Gastrocnemius medialis (tissue), 4 donors: ENCODE data around the gene GPRC5A. TPM values are rescaled to one million over a fixed set of nuclear protein-coding genes. Genes with fewer than 3 reads are reported as not detected.
A peak's percentile ranks its signal among the peaks of the same experiment; 100 is the strongest.

Experiments
- ATAC-seq, 2 donors: fragments of 150-250 bp; one replicate each; pipeline ENCODE4 v1.9.1; 2016
- DNase-seq, 2 donors: peaks; one replicate each; pipeline ENCODE4 v3.0.0-alpha.2; 2019
- H3K27ac ChIP-seq, 4 donors: fragments of 200-600 bp; sonication (generic); 1 replicate in 1 of 4; 2 replicates in 3 of 4; pipeline ENCODE4 v1.5.1; 2016 to 2018; ENCODE audit warnings: mild to moderate bottlenecking in 2 of 4, moderate library complexity in 1 of 4
- H3K27me3 ChIP-seq, 3 donors: fragments of 200-600 bp; sonication (generic) in 2 of 3; 1 replicate in 1 of 3; 2 replicates in 2 of 3; pipeline versions ENCODE4 v1.5.1 to v1.6.0; 2016 to 2019; ENCODE audit warnings: mild to moderate bottlenecking in 1 of 3, moderate library complexity in 1 of 3
- H3K36me3 ChIP-seq, 2 donors: fragments of 200-600 bp; sonication (generic) in 1 of 2; one replicate each; pipeline ENCODE4 v1.5.1; 2017 to 2018
- H3K4me1 ChIP-seq, 2 donors: fragments of 200-600 bp; sonication (generic) in 1 of 2; one replicate each; pipeline ENCODE4 v1.5.1; 2016 to 2017; ENCODE audit warnings: mild to moderate bottlenecking in 2 of 2
- H3K4me3 ChIP-seq, 4 donors: fragments of 200-600 bp; sonication (generic) in 3 of 4; 1 replicate in 1 of 4; 2 replicates in 3 of 4; pipeline ENCODE4 v1.5.1; 2016 to 2019; ENCODE audit warnings: mild to moderate bottlenecking in 2 of 4
- H3K9me3 ChIP-seq, 3 donors: fragments of 200-600 bp; sonication (generic) in 2 of 3; 1 replicate in 1 of 3; 2 replicates in 2 of 3; pipeline ENCODE4 v1.5.1; 2016 to 2019
- POLR2A ChIP-seq, 2 donors: fragments of 450-650 bp; IDR thresholded peaks; one replicate each; pipeline ENCODE4 v1.6.1; 2017; ENCODE audit warnings: antibody characterized with exemption in 2 of 2, mild to moderate bottlenecking in 2 of 2, moderate library complexity in 2 of 2
- in situ Hi-C, 4 donors: fragments of 200-750 bp; cut with MboI; loops; one replicate each; pipeline versions ENCODE4 v1.15.0 to v1.8.0; 2017; ENCODE audit warnings: low sequenced_read_pairs in 4 of 4
- intact Hi-C: fragments of 100-400 bp; cut with DNase I; formaldehyde crosslinking; loops from one replicate; pipeline ENCODE4 v1.15.1; 2023; ENCODE audit warnings: low total_unique reads
- total RNA-seq, 4 donors: library from RNA; depleted of rRNA; stranded (reverse); fragments of >200 nt; gene quantifications; one replicate each; pipeline versions ENCODE4 v1.1.0 to v1.2.3, GENCODE V29; 2016
- TF ChIP-seq, protein P1 (sequence below), 5 experiments: fragments of 450-650 bp in 3 of 5; fragments of 200-600 bp in 2 of 5; sonication (generic) in 2 of 5; IDR thresholded peaks in 4 of 5; conservative IDR thresholded peaks in 1 of 5; 1 replicate in 4 of 5; 2 replicates in 1 of 5; pipeline ENCODE4 v1.5.1; 2016 to 2019; ENCODE audit warnings: antibody characterized with exemption in 5 of 5, mild to moderate bottlenecking in 3 of 5, moderate library complexity in 3 of 5

Gene GPRC5A
- total RNA-seq, 4 donors from 2014 or later = 0.23 to 5.8 (median 0.52) TPM

DNA sequence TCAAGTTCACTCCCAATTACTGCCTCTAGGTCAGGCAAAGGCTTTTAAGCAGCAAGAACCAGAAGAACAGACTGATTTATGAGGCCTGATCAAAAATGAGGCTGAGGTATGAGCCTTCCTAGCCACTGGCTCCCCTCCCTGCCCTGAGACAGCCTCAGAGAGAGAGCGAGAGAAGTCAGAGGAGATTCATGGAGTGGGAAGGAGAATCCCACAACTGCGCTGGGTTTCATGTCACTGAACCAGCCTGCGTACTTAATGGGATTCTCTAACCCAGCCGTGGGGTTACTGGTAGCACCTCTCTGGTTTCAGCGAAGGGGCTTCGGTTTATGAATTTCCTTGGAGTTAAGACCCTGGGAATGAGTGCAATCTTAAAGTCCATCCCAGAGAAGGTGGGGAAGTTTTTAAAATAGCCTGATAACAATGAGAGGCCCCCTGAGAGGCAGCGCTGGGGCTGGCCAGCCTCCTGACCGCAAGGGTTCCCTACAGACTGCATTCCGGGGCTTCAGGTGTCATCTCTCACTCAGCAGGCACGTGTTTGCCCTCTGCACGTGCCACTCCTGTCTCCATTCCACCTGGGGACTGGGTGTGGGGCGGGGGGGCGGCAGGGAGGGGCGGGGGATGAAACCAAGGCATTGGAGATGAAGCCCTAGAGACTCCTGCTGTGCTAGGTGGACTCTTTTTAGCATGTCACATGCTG, 6.1 kb upstream of the GPRC5A start:
- TF ChIP-seq, protein P1, sequence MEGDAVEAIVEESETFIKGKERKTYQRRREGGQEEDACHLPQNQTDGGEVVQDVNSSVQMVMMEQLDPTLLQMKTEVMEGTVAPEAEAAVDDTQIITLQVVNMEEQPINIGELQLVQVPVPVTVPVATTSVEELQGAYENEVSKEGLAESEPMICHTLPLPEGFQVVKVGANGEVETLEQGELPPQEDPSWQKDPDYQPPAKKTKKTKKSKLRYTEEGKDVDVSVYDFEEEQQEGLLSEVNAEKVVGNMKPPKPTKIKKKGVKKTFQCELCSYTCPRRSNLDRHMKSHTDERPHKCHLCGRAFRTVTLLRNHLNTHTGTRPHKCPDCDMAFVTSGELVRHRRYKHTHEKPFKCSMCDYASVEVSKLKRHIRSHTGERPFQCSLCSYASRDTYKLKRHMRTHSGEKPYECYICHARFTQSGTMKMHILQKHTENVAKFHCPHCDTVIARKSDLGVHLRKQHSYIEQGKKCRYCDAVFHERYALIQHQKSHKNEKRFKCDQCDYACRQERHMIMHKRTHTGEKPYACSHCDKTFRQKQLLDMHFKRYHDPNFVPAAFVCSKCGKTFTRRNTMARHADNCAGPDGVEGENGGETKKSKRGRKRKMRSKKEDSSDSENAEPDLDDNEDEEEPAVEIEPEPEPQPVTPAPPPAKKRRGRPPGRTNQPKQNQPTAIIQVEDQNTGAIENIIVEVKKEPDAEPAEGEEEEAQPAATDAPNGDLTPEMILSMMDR (IDR thresholded peaks at IDR 0.05 in 4 of 5, conservative IDR thresholded peaks at IDR 0.05 in 1 of 5) = no peak
- no peak for TF ChIP-seq POLR2A (IDR thresholded peaks at IDR 0.05)
- Histone ChIP-seq H3K36me3 (no peaks in the 10 kb centered on the region), H3K4me1 (peaks cover 0 to under 1% of the 10 kb centered on the region in 2 donors), H3K4me3 (no peak overlapping the region), H3K9me3 (no peaks in the 10 kb centered on the region), H3K27ac (no peak overlapping the region), H3K27me3 (peaks cover 0 to 11% (median 3%) of the 10 kb centered on the region in 3 donors)
- in situ Hi-C loops = no loop called here
- DNase-seq (no peak), ATAC-seq (no peak)
- intact Hi-C loops = no loop called here

GRCh38 chr12:12887471-12887870, 3.9 kb upstream of the GPRC5A start:
- intact Hi-C loops (no loop called here), in situ Hi-C loops (no loop called here)
- Histone ChIP-seq H3K27me3 (peaks cover 6 to 11% (median 9%) of the 10 kb centered on the region in 3 donors), H3K4me1 (peaks cover 0 to 14% of the 10 kb centered on the region in 2 donors), H3K36me3 (no peaks in the 10 kb centered on the region), H3K9me3 (no peaks in the 10 kb centered on the region), H3K27ac (no peak overlapping the region), H3K4me3 (no peak overlapping the region)
- DNase-seq (no peak), ATAC-seq (no peak)
- no peak for TF ChIP-seq POLR2A (IDR thresholded peaks at IDR 0.05)
- TF ChIP-seq, protein P1 (IDR thresholded peaks at IDR 0.05 in 4 of 5, conservative IDR thresholded peaks at IDR 0.05 in 1 of 5) = no peak

- in situ Hi-C loops = no loop called here
- no peak for DNase-seq
- no peak overlapping the region for H3K4me3 ChIP-seq
- no peaks in the 10 kb centered on the region for H3K9me3 ChIP-seq
- TF ChIP-seq, protein P1 (IDR thresholded peaks at IDR 0.05 in 4 of 5, conservative IDR thresholded peaks at IDR 0.05 in 1 of 5) = no peak
- no peak for TF ChIP-seq POLR2A (IDR thresholded peaks at IDR 0.05)
- peaks cover 11 to 15% (median 14%) of the 10 kb centered on the region in 3 donors for H3K27me3 ChIP-seq
- H3K36me3 ChIP-seq = no peaks in the 10 kb centered on the region
- intact Hi-C loops = no loop called here
- H3K27ac ChIP-seq = no peak overlapping the region
- peaks cover 0 to 14% of the 10 kb centered on the region in 2 donors for H3K4me1 ChIP-seq
- no peak for ATAC-seq
Measured at GRCh38 chr12:12889701-12890100, 1.7 kb upstream of the GPRC5A start.

DNA sequence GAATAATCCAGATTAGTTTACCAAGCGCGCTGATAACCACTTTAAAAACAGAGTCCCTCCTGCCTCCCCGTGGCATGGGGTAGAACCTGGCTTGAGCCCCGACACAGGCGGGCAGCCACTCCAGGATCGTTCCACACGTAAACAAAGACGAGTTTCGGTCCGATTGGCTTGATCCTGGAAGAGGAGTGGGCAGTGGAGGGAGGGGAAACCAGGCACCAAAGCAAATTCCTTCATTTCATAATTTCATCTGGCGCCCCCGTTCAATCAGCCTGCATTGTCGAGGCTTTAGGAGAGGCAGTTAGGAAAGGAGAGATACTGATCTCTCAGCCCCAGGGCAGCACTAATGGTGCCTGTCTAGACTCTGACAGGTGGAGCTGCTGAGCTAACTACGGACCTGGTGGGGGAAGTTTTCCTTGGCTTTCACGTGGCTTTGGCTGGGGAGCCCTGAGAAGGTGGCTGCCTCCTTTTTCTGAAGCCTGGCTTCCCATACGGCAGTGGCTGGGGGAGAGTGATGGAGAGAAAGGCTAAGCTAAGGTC, 751 bp upstream of the GPRC5A start:
- in situ Hi-C loops = no loop called here

More for the DNA sequence above, 751 bp upstream of the GPRC5A start:
- intact Hi-C loops = no loop called here
- no peak for TF ChIP-seq POLR2A (IDR thresholded peaks at IDR 0.05)
- TF ChIP-seq, protein P1 (IDR thresholded peaks at IDR 0.05 in 4 of 5, conservative IDR thresholded peaks at IDR 0.05 in 1 of 5) = no peak
- Histone ChIP-seq H3K9me3 (no peaks in the 10 kb centered on the region), H3K4me1 (peaks cover 0 to 14% of the 10 kb centered on the region in 2 donors), H3K4me3 (peak overlapping the region; percentile 53 to 59 (median 58)), H3K36me3 (no peaks in the 10 kb centered on the region), H3K27me3 (peaks cover 11 to 15% (median 14%) of the 10 kb centered on the region in 3 donors), H3K27ac (peak overlapping the region; percentile 30 to 42 (median 39))
- DNase-seq (peak in 1 of 2 donors; percentile 12), ATAC-seq (peak; percentile 68 to 77)
